GM19395 (cell line): ENCODE results near the gene RPL13A.

Source experiments
- ATAC-seq: cut with Tn5 transposase; IDR thresholded peaks from one replicate; pipeline ENCODE4 v1.9.1; 2021; ENCODE audit warnings: mild to moderate bottlenecking, moderate library complexity; ENCODE audit not compliant: unreplicated experiment

RPL13A gene

GRCh38 chr19:49479975-49480628 is 7.3 kb upstream of the RPL13A start:
- ATAC-seq = no peak

GRCh38 chr19:49481020-49481683 is 6.3 kb upstream of the RPL13A start:
- no peak for ATAC-seq

GRCh38 chr19:49486232-49486631 is 1.2 kb upstream of the RPL13A start:
- no peak for ATAC-seq

GRCh38 chr19:49486710-49487276 is 615 bp upstream of the RPL13A start:
- no peak for ATAC-seq

- no peak for ATAC-seq
These were observed 846 bp downstream of the RPL13A start for GRCh38 chr19:49488046-49488862.

GRCh38 chr19:49488863-49489537 is 1.6 kb downstream of the RPL13A start:
- ATAC-seq = no peak

GRCh38 chr19:49489601-49490167 is 2.3 kb downstream of the RPL13A start:
- ATAC-seq = no peak

GRCh38 chr19:49490287-49491029 is 3.0 kb downstream of the RPL13A start:
- no peak for ATAC-seq

GRCh38 chr19:49491030-49491803 is 3.8 kb downstream of the RPL13A start:
- no peak for ATAC-seq

- no peak for ATAC-seq
These were observed 4.6 kb downstream of the RPL13A start for GRCh38 chr19:49491804-49492572.

GRCh38 chr19:49492573-49493405 is 5.4 kb downstream of the RPL13A start:
- ATAC-seq = no peak

- no peak for ATAC-seq
These were observed 9.2 kb downstream of the RPL13A start for GRCh38 chr19:49496574-49497008.

- no peak for ATAC-seq
These were observed 9.8 kb downstream of the RPL13A start for GRCh38 chr19:49497047-49497788.

GRCh38 chr19:49497789-49498103 is 10.3 kb downstream of the RPL13A start:
- no peak for ATAC-seq

- ATAC-seq = no peak
These were observed 11.1 kb downstream of the RPL13A start for GRCh38 chr19:49498475-49498874.

- no peak for ATAC-seq
These were observed 11.7 kb downstream of the RPL13A start for GRCh38 chr19:49499030-49499670.
